Measurements from ENCODE around the gene MAP2K5. TPM values are rescaled to one million over a fixed set of nuclear protein-coding genes. Genes with fewer than 3 reads are reported as not detected.
"Not testable (repeated sequence)": the region's sequence is repeated elsewhere in the genome, so short reads cannot be mapped to it uniquely, and the experiment has no call there.

The MAP2K5 gene
- total RNA-seq, 1 donor from 2014 or later, result 25.0 TPM

GRCh38 chr15:67622110-67622509, 79.6 kb downstream of the MAP2K5 start:
- intact Hi-C loops (cut with micrococcal nuclease), result no loop called here
- H3K27ac ChIP-seq (replicated peaks), result no peak overlapping the region
- H3K36me3 ChIP-seq, result peaks cover 27% of the 10 kb centered on the region
- H3K4me1 ChIP-seq, result no peaks in the 10 kb centered on the region
- no peak for TF ChIP-seq CTCF (IDR thresholded peaks at IDR 0.05; ENCODE audit: borderline replicate concordance)
- H3K9me3 ChIP-seq (replicated peaks), result no peaks in the 10 kb centered on the region
- DNase-seq, result no peak
- H3K4me3 ChIP-seq, result no peak overlapping the region
- H3K27me3 ChIP-seq (ENCODE audit: low read depth), result no peaks in the 10 kb centered on the region

- Histone ChIP-seq H3K36me3 (peaks cover 41% of the 10 kb centered on the region), H3K27me3 (ENCODE audit: low read depth) (no peaks in the 10 kb centered on the region), H3K4me1 (no peaks in the 10 kb centered on the region), H3K4me3 (no peak overlapping the region), H3K9me3 (replicated peaks) (no peaks in the 10 kb centered on the region), H3K27ac (replicated peaks) (no peak overlapping the region)
- DNase-seq, result no peak
- intact Hi-C loops (cut with micrococcal nuclease), result no loop called here
- TF ChIP-seq CTCF (IDR thresholded peaks at IDR 0.05; ENCODE audit: borderline replicate concordance), result no peak
These were observed 89.8 kb downstream of the MAP2K5 start for GRCh38 chr15:67632261-67632660.

GRCh38 chr15:67635950-67636349, 93.4 kb downstream of the MAP2K5 start:
- H3K4me3 ChIP-seq; H3K9me3 ChIP-seq (replicated peaks); DNase-seq; H3K4me1 ChIP-seq; H3K27ac ChIP-seq (replicated peaks); intact Hi-C loops (cut with micrococcal nuclease); H3K27me3 ChIP-seq (ENCODE audit: low read depth): not testable (repeated sequence)
- peaks cover 38% of the 10 kb centered on the region for H3K36me3 ChIP-seq

GRCh38 chr15:67639591-67639990, 97.1 kb downstream of the MAP2K5 start:
- DNase-seq, result no peak
- no peaks in the 10 kb centered on the region for H3K4me1 ChIP-seq
- intact Hi-C loops (cut with micrococcal nuclease), result no loop called here
- H3K36me3 ChIP-seq, result peaks cover 10% of the 10 kb centered on the region
- no peaks in the 10 kb centered on the region for H3K27me3 ChIP-seq (ENCODE audit: low read depth)
- no peak overlapping the region for H3K4me3 ChIP-seq
- no peak overlapping the region for H3K27ac ChIP-seq (replicated peaks)
- TF ChIP-seq CTCF (IDR thresholded peaks at IDR 0.05; ENCODE audit: borderline replicate concordance), result no peak
- H3K9me3 ChIP-seq (replicated peaks), result no peaks in the 10 kb centered on the region

GRCh38 chr15:67641453-67641852, 99.0 kb downstream of the MAP2K5 start:
- DNase-seq, result no peak
- Histone ChIP-seq H3K27me3 (ENCODE audit: low read depth) (no peaks in the 10 kb centered on the region), H3K4me3 (no peak overlapping the region), H3K27ac (replicated peaks) (no peak overlapping the region), H3K4me1 (no peaks in the 10 kb centered on the region), H3K36me3 (peaks cover 10% of the 10 kb centered on the region), H3K9me3 (replicated peaks) (no peaks in the 10 kb centered on the region)
- intact Hi-C loops (cut with micrococcal nuclease), result no loop called here
- TF ChIP-seq CTCF (IDR thresholded peaks at IDR 0.05; ENCODE audit: borderline replicate concordance), result no peak

GRCh38 chr15:67646847-67647246, 104.3 kb downstream of the MAP2K5 start:
- H3K9me3 ChIP-seq (replicated peaks), result peaks cover 6% of the 10 kb centered on the region
- H3K36me3 ChIP-seq, result peaks cover 22% of the 10 kb centered on the region
- intact Hi-C loops (cut with micrococcal nuclease), result no loop called here
- H3K27ac ChIP-seq (replicated peaks), result no peak overlapping the region
- no peaks in the 10 kb centered on the region for H3K4me1 ChIP-seq
- H3K4me3 ChIP-seq, result no peak overlapping the region
- no peaks in the 10 kb centered on the region for H3K27me3 ChIP-seq (ENCODE audit: low read depth)
- DNase-seq, result no peak
- no peak for TF ChIP-seq CTCF (IDR thresholded peaks at IDR 0.05; ENCODE audit: borderline replicate concordance)

Data from left ventricle myocardium inferior (tissue), 1 donor.